ENCODE measurements around the gene SLC39A10. TPM values are rescaled to one million over a fixed set of nuclear protein-coding genes. Genes with fewer than 3 reads are reported as not detected.
A peak's percentile ranks its signal among the peaks of the same experiment; 100 is the strongest.

Gene SLC39A10
- total RNA-seq, 3 donors from 2014 or later = 15.3 to 22.6 (median 18.6) TPM

GRCh38 chr2:195667974-195668373 is 10.9 kb downstream of the SLC39A10 start:
- Histone ChIP-seq H3K4me3 (no peak overlapping the region), H3K4me1 (ENCODE audit: low read depth) (peaks cover 8% of the 10 kb centered on the region), H3K9me3 (no peaks in the 10 kb centered on the region), H3K36me3 (ENCODE audit: low read depth) (no peaks in the 10 kb centered on the region)
- DNase-seq (no peak), ATAC-seq (peak; percentile 86)
- intact Hi-C loops (cut with DNase I, micrococcal nuclease) = no loop called here
- TF ChIP-seq, protein P1, sequence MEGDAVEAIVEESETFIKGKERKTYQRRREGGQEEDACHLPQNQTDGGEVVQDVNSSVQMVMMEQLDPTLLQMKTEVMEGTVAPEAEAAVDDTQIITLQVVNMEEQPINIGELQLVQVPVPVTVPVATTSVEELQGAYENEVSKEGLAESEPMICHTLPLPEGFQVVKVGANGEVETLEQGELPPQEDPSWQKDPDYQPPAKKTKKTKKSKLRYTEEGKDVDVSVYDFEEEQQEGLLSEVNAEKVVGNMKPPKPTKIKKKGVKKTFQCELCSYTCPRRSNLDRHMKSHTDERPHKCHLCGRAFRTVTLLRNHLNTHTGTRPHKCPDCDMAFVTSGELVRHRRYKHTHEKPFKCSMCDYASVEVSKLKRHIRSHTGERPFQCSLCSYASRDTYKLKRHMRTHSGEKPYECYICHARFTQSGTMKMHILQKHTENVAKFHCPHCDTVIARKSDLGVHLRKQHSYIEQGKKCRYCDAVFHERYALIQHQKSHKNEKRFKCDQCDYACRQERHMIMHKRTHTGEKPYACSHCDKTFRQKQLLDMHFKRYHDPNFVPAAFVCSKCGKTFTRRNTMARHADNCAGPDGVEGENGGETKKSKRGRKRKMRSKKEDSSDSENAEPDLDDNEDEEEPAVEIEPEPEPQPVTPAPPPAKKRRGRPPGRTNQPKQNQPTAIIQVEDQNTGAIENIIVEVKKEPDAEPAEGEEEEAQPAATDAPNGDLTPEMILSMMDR (IDR thresholded peaks at IDR 0.05) = no peak

- Histone ChIP-seq H3K4me1 (ENCODE audit: low read depth) (peaks cover 8% of the 10 kb centered on the region), H3K36me3 (ENCODE audit: low read depth) (no peaks in the 10 kb centered on the region), H3K9me3 (no peaks in the 10 kb centered on the region), H3K4me3 (no peak overlapping the region)
- no peak for DNase-seq
- intact Hi-C loops (cut with DNase I, micrococcal nuclease) = no loop called here
- no peak for ATAC-seq
- TF ChIP-seq, protein P1 (IDR thresholded peaks at IDR 0.05) = no peak
Observed at GRCh38 chr2:195670191-195670590, 13.2 kb downstream of the SLC39A10 start.

DNA sequence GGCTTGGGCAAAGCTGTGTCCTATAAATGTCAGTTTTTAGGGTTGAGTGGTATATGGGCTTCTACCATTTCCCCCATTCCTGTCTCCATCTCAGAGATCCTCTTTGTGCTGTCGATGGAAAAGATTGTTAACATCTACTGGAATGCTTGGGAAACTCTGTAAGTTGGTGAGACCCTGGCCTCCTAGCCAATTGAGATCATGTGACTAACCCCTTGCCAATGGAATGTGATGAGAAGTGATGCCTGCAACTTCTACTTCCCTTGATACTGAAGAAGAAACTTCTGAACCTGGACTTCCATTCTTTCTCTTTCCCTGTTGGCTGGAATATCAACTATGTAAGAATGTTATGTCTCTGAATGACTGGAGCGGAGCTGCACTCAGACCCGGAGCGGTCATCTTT is 14.5 kb downstream of the SLC39A10 start:
- no peak overlapping the region for H3K4me3 ChIP-seq
- intact Hi-C loops (cut with DNase I, micrococcal nuclease) = no loop called here

DNA sequence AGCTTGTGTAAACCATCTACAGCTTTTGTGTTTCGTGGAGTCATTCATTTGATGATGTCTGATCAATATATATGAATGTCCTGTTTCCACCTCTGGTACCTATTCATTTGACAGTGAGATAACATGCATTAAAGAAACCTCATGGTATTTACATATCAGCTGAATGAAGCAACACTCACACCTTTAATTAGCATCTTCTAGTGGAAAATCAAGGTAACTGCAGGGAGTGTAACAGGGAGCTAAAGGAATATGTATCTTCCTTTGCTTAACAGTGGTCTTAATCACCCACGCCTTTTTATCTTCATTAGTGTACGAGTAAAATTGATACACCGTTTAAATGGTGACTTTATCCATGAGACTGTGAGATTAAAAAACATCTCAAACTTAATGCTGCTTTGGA is 15.6 kb downstream of the SLC39A10 start:
- DNase-seq (no peak), ATAC-seq (peak; percentile 25)
- peaks cover 4% of the 10 kb centered on the region for H3K4me1 ChIP-seq (ENCODE audit: low read depth)
- no peaks in the 10 kb centered on the region for H3K9me3 ChIP-seq
- intact Hi-C loops (cut with DNase I, micrococcal nuclease) = no loop called here
- no peaks in the 10 kb centered on the region for H3K36me3 ChIP-seq (ENCODE audit: low read depth)
- no peak overlapping the region for H3K4me3 ChIP-seq
- TF ChIP-seq, protein P1 (IDR thresholded peaks at IDR 0.05) = no peak

More for the DNA sequence above, 14.5 kb downstream of the SLC39A10 start:
- Histone ChIP-seq H3K36me3 (ENCODE audit: low read depth) (no peaks in the 10 kb centered on the region), H3K9me3 (no peaks in the 10 kb centered on the region), H3K4me1 (ENCODE audit: low read depth) (peaks cover 8% of the 10 kb centered on the region)
- no peak for DNase-seq
- ATAC-seq = no peak
- TF ChIP-seq, protein P1 (IDR thresholded peaks at IDR 0.05) = no peak

DNA sequence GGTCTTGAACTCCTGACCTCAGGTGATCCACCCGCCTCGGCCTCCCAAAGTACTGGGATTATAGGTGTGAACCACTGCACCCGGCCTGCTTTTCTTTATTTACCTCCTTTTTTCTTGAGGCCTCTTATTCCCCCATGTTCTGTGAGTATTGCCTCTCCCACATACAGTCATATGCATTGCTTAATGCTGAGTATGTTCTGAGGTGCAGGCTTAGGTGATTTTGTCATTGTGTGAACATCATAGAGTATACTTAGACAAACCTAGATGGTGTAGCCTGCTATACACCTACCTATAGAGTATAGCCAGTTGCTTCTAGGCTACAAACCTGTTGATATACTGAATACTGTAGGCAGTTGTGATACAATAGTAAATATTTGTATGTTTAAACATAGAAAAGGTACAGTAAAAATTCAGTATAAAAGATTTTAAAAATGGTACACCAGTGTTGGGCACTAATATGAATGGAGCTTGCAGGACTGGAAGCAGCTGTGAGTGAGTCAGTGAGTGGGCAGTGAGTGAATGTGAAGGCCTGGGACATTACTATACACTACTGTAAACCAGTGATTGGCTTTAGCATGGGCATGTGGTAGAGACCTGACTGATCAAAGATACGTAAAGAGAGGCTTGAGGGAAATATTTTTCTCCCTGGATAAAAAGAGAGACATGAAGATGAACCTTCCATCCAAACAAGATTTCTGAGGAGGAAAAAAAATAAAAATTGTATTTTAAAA is 17.6 kb downstream of the SLC39A10 start:
- no peaks in the 10 kb centered on the region for H3K36me3 ChIP-seq (ENCODE audit: low read depth)
- intact Hi-C loops (cut with DNase I, micrococcal nuclease) = no loop called here
- TF ChIP-seq, protein P1 (IDR thresholded peaks at IDR 0.05) = no peak
- no peak for ATAC-seq
- H3K9me3 ChIP-seq = no peaks in the 10 kb centered on the region
- no peak for DNase-seq
- no peak overlapping the region for H3K4me3 ChIP-seq
- no peaks in the 10 kb centered on the region for H3K4me1 ChIP-seq (ENCODE audit: low read depth)

Measured in mucosa of descending colon (tissue), 3 donors.